Prostate gland (tissue), 2 donors: ENCODE measurements around the gene SLC6A2.

Experiments
- CTCF ChIP-seq, 4 experiments: fragments of 200-600 bp in 2 of 4; fragments of 450-650 bp in 2 of 4; sonication (generic) in 2 of 4; IDR thresholded peaks; 1 replicate in 3 of 4; 2 replicates in 1 of 4; pipeline ENCODE4 v1.5.1; 2016 to 2019; ENCODE audit warnings: antibody characterized with exemption in 4 of 4, mild to moderate bottlenecking in 2 of 4, moderate library complexity in 2 of 4
- POLR2A ChIP-seq: fragments of 450-650 bp; IDR thresholded peaks from one replicate; pipeline ENCODE4 v1.6.1; 2016; ENCODE audit warnings: antibody characterized with exemption, mild to moderate bottlenecking

- TF ChIP-seq CTCF (IDR thresholded peaks at IDR 0.05) (no peak), POLR2A (no peak)
Measured at GRCh38 chr16:55640701-55641327, 15.0 kb upstream of the SLC6A2 start.
